HCT116 (cell line): ENCODE measurements around the gene GABARAP. TPM values are rescaled to one million over a fixed set of nuclear protein-coding genes. Genes with fewer than 3 reads are reported as not detected.
A peak's percentile ranks its signal among the peaks of the same experiment; 100 is the strongest.

Source experiments
- ATAC-seq: fragments of 200-7000 bp; cut with Tn5 transposase; 2 replicates; pipeline ENCODE4 v1.9.1; 2020; ENCODE audit warnings: mild to moderate bottlenecking, moderate library complexity
- BruUV-seq: library from RNA; stranded (reverse); fragments of 400-500 nt; replicated peaks from 2 replicates; lab custom pipeline; 2021; lab: Mats Ljungman, UMichigan
- CTCF ChIA-PET: fragments of 300-600 bp; sonication (Branson Sonifier 250); formaldehyde crosslinking; loops from one replicate; lab custom pipeline; 2021; ENCODE audit warnings: antibody characterized with exemption; lab: Charles Lee
- POLR2A ChIA-PET: fragments of 300-600, 350-600 bp; sonication (Branson Sonifier 250); formaldehyde crosslinking; loops from one replicate; lab custom pipeline; 2021; ENCODE audit warnings: antibody characterized with exemption; lab: Charles Lee
- RAD21 ChIA-PET, 2 experiments: fragments of 300-600 bp; sonication (Branson Sonifier 250); formaldehyde crosslinking; loops; one replicate each; lab custom pipeline; 2023; ENCODE audit warnings: low total read pairs in 2 of 2; ENCODE audit not compliant: uncharacterized antibody in 2 of 2, unreplicated experiment in 2 of 2, low non-redundant PET in 1 of 2; lab: Charles Lee
- DNase-seq: peaks from one replicate; pipeline ENCODE4 v3.0.0-alpha.2; 2010; ENCODE audit warnings: low read depth, low spot score
- H2AFZ ChIP-seq: fragments of 200-600 bp; shearing (Covaris generic), sonication (generic); 2 replicates; pipeline ENCODE4 v1.6.1; 2017; ENCODE audit warnings: low read depth, mixed run types, mixed read lengths, antibody characterized with exemption, low read length; ENCODE audit not compliant: poor library complexity, severe bottlenecking
- H3K27ac ChIP-seq: 2 replicates; pipeline ENCODE4 v1.5.1; 2012; ENCODE audit warnings: low read depth, low read length
- H3K27me3 ChIP-seq: fragments of 200-600 bp; sonication (generic); 2 replicates; pipeline ENCODE4 v1.6.1; 2016; ENCODE audit warnings: mixed run types, low read length, mixed read lengths; ENCODE audit not compliant: insufficient read depth
- H3K36me3 ChIP-seq, 2 experiments: fragments of 200-500 bp in 1 of 2; fragments of 200-600 bp in 1 of 2; sonication (Bioruptor generic) in 1 of 2; sonication (generic) in 1 of 2; 2 replicates each; pipeline versions ENCODE4 v1.5.1 to v1.6.1; 2014 to 2016; ENCODE audit warnings: low read length in 2 of 2, inconsistent platforms in 1 of 2, mixed read lengths in 1 of 2, mixed run types in 1 of 2; ENCODE audit not compliant: insufficient read depth in 2 of 2, control insufficient read depth in 1 of 2
- H3K4me1 ChIP-seq, 2 experiments: fragments of 200-600 bp in 1 of 2; sonication (generic) in 1 of 2; 2 replicates each; pipeline versions ENCODE4 v1.5.1 to v1.6.1; 2012 to 2017; ENCODE audit warnings: low read length in 2 of 2, inconsistent platforms in 1 of 2, mild to moderate bottlenecking in 1 of 2, mixed read lengths in 1 of 2, mixed run types in 1 of 2, moderate library complexity in 1 of 2; ENCODE audit not compliant: insufficient read depth in 2 of 2, control insufficient read depth in 1 of 2
- H3K4me2 ChIP-seq: fragments of 200-600 bp; sonication (generic); 2 replicates; pipeline ENCODE4 v1.6.1; 2017; ENCODE audit warnings: mixed run types, low read length, mixed read lengths
- H3K4me3 ChIP-seq, 2 experiments: fragments of 200-600 bp in 1 of 2; sonication (generic) in 1 of 2; replicated peaks in 1 of 2; 2 replicates each; pipeline ENCODE4 v1.5.1; 2011 to 2016; ENCODE audit warnings: low read length in 2 of 2, control low read depth in 1 of 2, low read depth in 1 of 2, mild to moderate bottlenecking in 1 of 2, mixed read lengths in 1 of 2, mixed run types in 1 of 2
- H3K79me2 ChIP-seq: fragments of 200-600 bp; sonication (generic); 2 replicates; pipeline ENCODE4 v1.6.1; 2017; ENCODE audit warnings: mild to moderate bottlenecking, mixed run types, low read length, moderate library complexity, mixed read lengths; ENCODE audit not compliant: insufficient read depth
- H3K9ac ChIP-seq: fragments of 200-600 bp; sonication (generic); 2 replicates; pipeline ENCODE4 v1.6.1; 2016; ENCODE audit warnings: low read length, mixed read lengths
- H3K9me2 ChIP-seq: fragments of 200-600 bp; sonication (generic), shearing (Covaris generic); 2 replicates; pipeline ENCODE4 v1.6.1; 2017; ENCODE audit warnings: mixed run types, mild to moderate bottlenecking, moderate library complexity; ENCODE audit not compliant: insufficient read depth
- H3K9me3 ChIP-seq, 2 experiments: fragments of 200-500 bp in 1 of 2; fragments of 200-600 bp in 1 of 2; sonication (Bioruptor generic) in 1 of 2; sonication (generic) in 1 of 2; 2 replicates each; pipeline ENCODE4 v1.6.1; 2014 to 2017; ENCODE audit warnings: low read length in 2 of 2, mixed read lengths in 2 of 2, inconsistent platforms in 1 of 2, low read depth in 1 of 2, mild to moderate bottlenecking in 1 of 2, mixed run types in 1 of 2, moderate library complexity in 1 of 2; ENCODE audit not compliant: control insufficient read depth in 1 of 2, insufficient read depth in 1 of 2
- H4K20me1 ChIP-seq: fragments of 200-600 bp; sonication (generic), shearing (Covaris generic); 2 replicates; pipeline ENCODE4 v1.6.1; 2017; ENCODE audit warnings: mixed run types, mild to moderate bottlenecking, moderate library complexity; ENCODE audit not compliant: insufficient read depth
- ATF3 ChIP-seq: IDR thresholded peaks from 2 replicates; pipeline ENCODE4 v1.6.1; 2012
- CBX3 ChIP-seq: IDR thresholded peaks from 2 replicates; pipeline ENCODE4 v1.6.1; 2012; ENCODE audit warnings: low read depth
- CEBPB ChIP-seq: IDR thresholded peaks from 2 replicates; pipeline ENCODE4 v1.6.1; 2012; ENCODE audit warnings: low read depth
- CTCF ChIP-seq, 3 experiments: fragments of 200-600 bp in 1 of 3; sonication (generic) in 1 of 3; IDR thresholded peaks in 2 of 3; conservative IDR thresholded peaks in 1 of 3; 2 replicates each; pipeline ENCODE4 v1.5.1; 2012 to 2017; ENCODE audit warnings: low read depth in 2 of 3, low read length in 2 of 3, antibody characterized with exemption in 1 of 3, borderline replicate concordance in 1 of 3, control low read depth in 1 of 3, mild to moderate bottlenecking in 1 of 3, mixed read lengths in 1 of 3, mixed run types in 1 of 3, moderate library complexity in 1 of 3; ENCODE audit not compliant: insufficient read depth in 1 of 3
- EGR1 ChIP-seq: IDR thresholded peaks from 2 replicates; pipeline ENCODE4 v1.6.1; 2012; ENCODE audit warnings: low read depth
- ELF1 ChIP-seq: IDR thresholded peaks from 2 replicates; pipeline ENCODE4 v1.6.1; 2012; ENCODE audit warnings: low read depth, borderline replicate concordance
- EZH2 ChIP-seq: fragments of 200-600 bp; sonication (generic); IDR thresholded peaks from 2 replicates; pipeline ENCODE4 v1.6.1; 2017; ENCODE audit warnings: antibody characterized with exemption, mixed run types
- EZH2phosphoT487 ChIP-seq: fragments of 200-600 bp; IDR thresholded peaks from 2 replicates; pipeline ENCODE4 v1.6.1; 2018; ENCODE audit warnings: antibody characterized with exemption, borderline replicate concordance
- FOSL1 ChIP-seq: IDR thresholded peaks from 2 replicates; pipeline ENCODE4 v1.6.1; 2012; ENCODE audit warnings: low read depth
- MAX ChIP-seq: IDR thresholded peaks from 2 replicates; pipeline ENCODE4 v1.6.1; 2012
- POLR2AphosphoS5 ChIP-seq: IDR thresholded peaks from 2 replicates; pipeline ENCODE4 v1.6.1; 2011; ENCODE audit warnings: mild to moderate bottlenecking, low read depth, low read length, moderate library complexity
- RAD21 ChIP-seq: IDR thresholded peaks from 2 replicates; pipeline ENCODE4 v1.6.1; 2012; ENCODE audit warnings: low read depth, mild to moderate bottlenecking
- REST ChIP-seq: IDR thresholded peaks from 2 replicates; pipeline ENCODE4 v1.6.1; 2012; ENCODE audit warnings: low read depth
- SRF ChIP-seq: IDR thresholded peaks from 2 replicates; pipeline ENCODE4 v1.6.1; 2012; ENCODE audit warnings: low read depth
- TCF7L2 ChIP-seq: IDR thresholded peaks from 2 replicates; pipeline ENCODE4 v1.7.0; 2011; ENCODE audit warnings: borderline replicate concordance, inconsistent platforms; ENCODE audit not compliant: insufficient read depth, insufficient read length; ENCODE audit errors: extremely low read depth
- ZBTB33 ChIP-seq: IDR thresholded peaks from 2 replicates; pipeline ENCODE4 v1.6.1; 2011; ENCODE audit warnings: mild to moderate bottlenecking, low read length, moderate library complexity; ENCODE audit not compliant: insufficient replicate concordance; ENCODE audit errors: extremely low read depth
- ZFX ChIP-seq: fragments of 450-650 bp; IDR thresholded peaks from 2 replicates; pipeline ENCODE4 v1.6.1; 2017
- ZNF274 ChIP-seq: fragments of 200-500 bp; sonication (Bioruptor generic); IDR thresholded peaks from 2 replicates; pipeline ENCODE4 v1.6.1; 2014; ENCODE audit warnings: mild to moderate bottlenecking, low read depth, low read length, inconsistent platforms
- intact Hi-C: fragments of 100-400 bp; cut with micrococcal nuclease; formaldehyde crosslinking; loops from 2 replicates; pipeline ENCODE4 v1.10.0; 2022
- total RNA-seq: library from RNA; stranded (reverse); gene quantifications from one replicate; pipeline ENCODE4 v1.2.1, GENCODE V29; 2021; ENCODE audit not compliant: unreplicated experiment

The GABARAP gene
- total RNA-seq, 1 experiment from 2014 or later, result 287 TPM

GRCh38 chr17:7222093-7222971, 19.9 kb downstream of the GABARAP start:
- H3K36me3 ChIP-seq, result peaks cover 34 to 49% of the 10 kb centered on the region in 2 experiments; a peak in 3 of 4 replicates
- intact Hi-C loops, result no loop called here
- no peak overlapping the region for H3K4me2 ChIP-seq
- no peak overlapping the region for H2AFZ ChIP-seq
- H3K27me3 ChIP-seq, result no peaks in the 10 kb centered on the region
- H3K4me3 ChIP-seq, result no peak overlapping the region
- H3K79me2 ChIP-seq, result peaks cover 30% of the 10 kb centered on the region
- peak overlapping the region; percentile 20; the same call in 1 of the 2 replicates for H3K27ac ChIP-seq
- DNase-seq (no peak), ATAC-seq (no peak)
- BruUV-seq, result TSS peak; percentile 36
- peaks cover 7 to 34% of the 10 kb centered on the region in 2 experiments; a peak in 3 of 4 replicates for H3K4me1 ChIP-seq
- no peaks in the 10 kb centered on the region for H3K9me2 ChIP-seq
- H4K20me1 ChIP-seq, result no peaks in the 10 kb centered on the region
- ChIA-PET CTCF (interaction anchor here (2.8 kb wide), 1 partner anchor 107 kb away, joined by 10 read pairs; the partner anchor contains the start of gene NEURL4), POLR2A (interaction anchor here (1.4 to 1.6 kb wide), 3 partner anchors 12 to 176 kb away, joined by 3 read pairs; partner anchors contain the start of gene DVL2), RAD21 (no interaction called here)
- no peaks in the 10 kb centered on the region for H3K9me3 ChIP-seq
- no peak overlapping the region for H3K9ac ChIP-seq
- TF ChIP-seq SRF (no peak), ZBTB33 (no peak), EGR1 (no peak), CTCF (IDR thresholded peaks at IDR 0.05 in 2 of 3, conservative IDR thresholded peaks at IDR 0.05 in 1 of 3; ENCODE audit: borderline replicate concordance in 1 of 3, insufficient read depth in 1 of 3, low read depth in 2 of 3, low read length in 2 of 3) (no peak), MAX (no peak), CBX3 (no peak), REST (no peak), ATF3 (no peak), FOSL1 (no peak), RAD21 (no peak), ELF1 (no peak), CEBPB (no peak), ZNF274 (no peak), EZH2 (no peak), POLR2AphosphoS5 (peak; percentile 21; the same call in 1 of the 2 replicates), TCF7L2 (no peak), EZH2phosphoT487 (no peak), ZFX (no peak)
